ENCODE data around the gene CATSPERZ. TPM values are rescaled to one million over a fixed set of nuclear protein-coding genes. Genes with fewer than 3 reads are reported as not detected.
A peak's percentile ranks its signal among the peaks of the same experiment; 100 is the strongest.
"Not testable (repeated sequence)": the region's sequence is repeated elsewhere in the genome, so short reads cannot be mapped to it uniquely, and the experiment has no call there.

Gene CATSPERZ
- total RNA-seq, 2 donors from 2014 or later = not detected

DNA sequence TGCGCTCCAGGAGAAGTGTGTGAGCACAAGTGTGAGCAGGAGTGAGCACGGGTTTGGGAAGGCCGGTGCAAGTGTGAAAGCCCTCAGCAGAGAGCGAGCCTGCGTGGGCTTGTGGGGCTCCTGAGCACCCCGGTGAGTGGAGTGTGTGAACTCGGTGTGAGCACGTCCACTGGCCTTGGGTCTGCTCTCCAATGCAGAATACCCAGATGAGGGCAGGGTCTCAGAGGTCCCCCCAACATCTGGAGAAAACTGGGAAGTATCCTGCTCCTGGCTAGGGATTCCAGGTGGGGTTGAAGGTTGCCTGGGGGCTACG lies 6.4 kb downstream of the CATSPERZ start:
- H3K4me3 Mint-ChIP-seq = peak overlapping the region; percentile 97
- no peaks in the 10 kb centered on the region for H3K27me3 Mint-ChIP-seq
- H3K9me3 ChIP-seq (ENCODE audit: control insufficient read depth, low read length, poor library complexity, severe bottlenecking) = no peaks in the 10 kb centered on the region
- peak overlapping the region; percentile 90 for H3K27ac Mint-ChIP-seq
- no peaks in the 10 kb centered on the region for H3K36me3 Mint-ChIP-seq (ENCODE audit: low read depth)
- ATAC-seq = no peak
- no peak for DNase-seq
- peaks cover 23% of the 10 kb centered on the region for H3K4me1 Mint-ChIP-seq

DNA sequence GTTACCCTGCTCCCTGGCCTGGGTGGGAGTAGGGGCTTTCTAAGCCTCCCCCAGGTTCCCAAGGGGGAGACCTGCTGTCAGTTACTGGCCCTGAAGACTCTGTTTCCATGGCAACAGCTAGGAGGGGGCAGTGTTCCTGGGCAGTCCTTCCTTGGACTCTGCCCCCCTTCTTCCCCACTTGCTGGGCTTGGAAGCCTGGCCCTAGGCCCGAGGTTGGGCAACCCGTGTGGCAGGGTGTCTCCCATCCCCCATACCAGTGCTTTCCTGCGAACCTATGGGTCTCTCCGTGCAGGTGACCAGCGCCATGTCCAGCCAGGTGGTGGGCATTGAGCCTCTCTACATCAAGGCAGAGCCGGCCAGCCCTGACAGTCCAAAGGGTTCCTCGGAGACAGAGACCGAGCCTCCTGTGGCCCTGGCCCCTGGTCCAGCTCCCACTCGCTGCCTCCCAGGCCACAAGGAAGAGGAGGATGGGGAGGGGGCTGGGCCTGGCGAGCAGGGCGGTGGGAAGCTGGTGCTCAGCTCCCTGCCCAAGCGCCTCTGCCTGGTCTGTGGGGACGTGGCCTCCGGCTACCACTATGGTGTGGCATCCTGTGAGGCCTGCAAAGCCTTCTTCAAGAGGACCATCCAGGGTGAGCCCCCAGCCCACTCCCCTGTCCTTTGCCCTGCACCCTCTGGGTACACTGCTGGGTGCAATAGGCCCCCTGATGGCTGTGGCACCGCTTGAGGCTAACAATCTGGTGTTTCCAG lies 6.9 kb downstream of the CATSPERZ start:
- no peaks in the 10 kb centered on the region for H3K9me3 ChIP-seq (ENCODE audit: control insufficient read depth, low read length, poor library complexity, severe bottlenecking)
- ATAC-seq = no peak
- no peaks in the 10 kb centered on the region for H3K27me3 Mint-ChIP-seq
- no peaks in the 10 kb centered on the region for H3K36me3 Mint-ChIP-seq (ENCODE audit: low read depth)
- no peak for DNase-seq
- peak overlapping the region; percentile 97 for H3K4me3 Mint-ChIP-seq
- peaks cover 23% of the 10 kb centered on the region for H3K4me1 Mint-ChIP-seq
- H3K27ac Mint-ChIP-seq = peak overlapping the region; percentile 90

DNA sequence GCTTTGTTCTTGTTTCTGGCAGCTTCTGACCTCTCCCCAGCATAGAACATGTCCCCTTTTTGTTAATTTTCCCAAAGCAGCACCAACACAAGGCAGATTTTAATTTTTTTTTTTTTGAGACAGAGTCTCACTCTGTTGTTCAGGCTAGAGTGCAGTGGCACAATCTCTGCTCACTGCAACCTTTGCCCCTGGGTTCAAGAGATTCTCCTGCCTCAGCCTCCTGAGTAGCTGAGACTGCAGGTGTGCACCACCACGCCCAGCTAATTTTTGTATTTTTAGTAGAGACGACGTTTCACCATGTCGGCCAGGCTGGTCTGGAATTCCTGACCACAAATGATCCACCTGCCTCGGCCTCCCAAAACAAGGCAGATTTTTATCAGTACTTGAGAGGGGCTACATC lies 7.6 kb downstream of the CATSPERZ start:
- not testable (repeated sequence) for DNase-seq
- peak overlapping the region; percentile 56 for H3K27ac Mint-ChIP-seq

DNA sequence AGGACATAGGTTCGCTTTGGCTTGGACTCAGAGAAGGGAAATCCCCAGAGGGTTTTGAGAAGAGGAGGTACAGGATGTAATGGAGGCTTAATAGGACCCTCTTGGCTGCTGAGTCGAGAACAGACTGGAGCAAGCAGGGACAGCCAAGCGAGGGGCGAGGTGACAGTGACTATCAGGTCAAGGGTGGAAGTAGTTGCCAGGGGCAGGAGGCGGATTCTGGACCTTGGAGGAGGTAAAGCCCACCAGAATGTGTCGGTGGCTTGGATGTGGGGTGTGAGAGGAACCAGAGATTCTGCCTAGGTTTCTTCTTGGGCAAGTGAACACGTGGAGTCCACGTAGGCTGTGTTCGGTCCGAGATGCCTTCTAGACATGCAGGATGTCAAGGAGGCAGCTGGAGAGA lies 12.8 kb downstream of the CATSPERZ start:
- no peaks in the 10 kb centered on the region for H3K27me3 Mint-ChIP-seq
- H3K4me1 Mint-ChIP-seq = peaks cover 22% of the 10 kb centered on the region
- no peak for DNase-seq
- H3K36me3 Mint-ChIP-seq (ENCODE audit: low read depth) = no peaks in the 10 kb centered on the region
- H3K9me3 ChIP-seq (ENCODE audit: control insufficient read depth, low read length, poor library complexity, severe bottlenecking) = no peaks in the 10 kb centered on the region
- no peak for ATAC-seq
- H3K4me3 Mint-ChIP-seq = no peak overlapping the region
- H3K27ac Mint-ChIP-seq = peak overlapping the region; percentile 81

More for the DNA sequence above, 7.6 kb downstream of the CATSPERZ start:
- not testable (repeated sequence) for ATAC-seq; H3K9me3 ChIP-seq (ENCODE audit: control insufficient read depth, low read length, poor library complexity, severe bottlenecking); H3K36me3 Mint-ChIP-seq (ENCODE audit: low read depth); H3K27me3 Mint-ChIP-seq
- peak overlapping the region; percentile 97 for H3K4me3 Mint-ChIP-seq
- H3K4me1 Mint-ChIP-seq = peaks cover 28% of the 10 kb centered on the region

DNA sequence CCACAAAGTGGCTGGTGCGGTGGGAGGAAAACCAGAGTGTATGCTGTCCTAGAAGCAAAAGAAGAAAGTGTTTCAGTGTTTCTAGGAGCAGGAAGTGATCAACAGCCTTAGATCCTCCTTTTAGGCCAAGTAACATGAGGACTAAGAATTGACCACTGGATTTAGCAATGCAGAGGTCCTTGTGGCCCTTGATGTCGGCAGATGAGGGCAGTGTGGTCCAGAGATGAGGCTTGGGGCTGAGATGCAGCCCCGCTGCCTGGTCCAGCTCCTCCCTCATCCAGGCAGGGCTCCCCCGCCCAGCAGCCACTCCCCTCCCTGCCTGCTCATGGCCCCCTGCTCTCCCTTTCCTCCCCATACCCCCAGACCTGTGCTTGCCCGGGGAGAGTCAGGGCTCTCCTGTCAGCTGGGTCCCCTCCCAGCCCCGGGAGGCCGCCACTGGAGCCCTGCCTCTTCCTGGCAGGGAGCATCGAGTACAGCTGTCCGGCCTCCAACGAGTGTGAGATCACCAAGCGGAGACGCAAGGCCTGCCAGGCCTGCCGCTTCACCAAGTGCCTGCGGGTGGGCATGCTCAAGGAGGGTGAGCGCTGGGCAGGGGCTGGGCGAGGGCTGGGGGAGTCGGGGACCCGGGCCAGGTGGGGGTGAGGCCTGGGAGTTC lies 13.5 kb downstream of the CATSPERZ start:
- no peaks in the 10 kb centered on the region for H3K9me3 ChIP-seq (ENCODE audit: control insufficient read depth, low read length, poor library complexity, severe bottlenecking)
- DNase-seq (no peak), ATAC-seq (no peak)
- Mint-ChIP-seq H3K36me3 (ENCODE audit: low read depth) (no peaks in the 10 kb centered on the region), H3K27me3 (no peaks in the 10 kb centered on the region), H3K27ac (peak overlapping the region; percentile 81), H3K4me3 (no peak overlapping the region), H3K4me1 (peaks cover 24% of the 10 kb centered on the region)

DNA sequence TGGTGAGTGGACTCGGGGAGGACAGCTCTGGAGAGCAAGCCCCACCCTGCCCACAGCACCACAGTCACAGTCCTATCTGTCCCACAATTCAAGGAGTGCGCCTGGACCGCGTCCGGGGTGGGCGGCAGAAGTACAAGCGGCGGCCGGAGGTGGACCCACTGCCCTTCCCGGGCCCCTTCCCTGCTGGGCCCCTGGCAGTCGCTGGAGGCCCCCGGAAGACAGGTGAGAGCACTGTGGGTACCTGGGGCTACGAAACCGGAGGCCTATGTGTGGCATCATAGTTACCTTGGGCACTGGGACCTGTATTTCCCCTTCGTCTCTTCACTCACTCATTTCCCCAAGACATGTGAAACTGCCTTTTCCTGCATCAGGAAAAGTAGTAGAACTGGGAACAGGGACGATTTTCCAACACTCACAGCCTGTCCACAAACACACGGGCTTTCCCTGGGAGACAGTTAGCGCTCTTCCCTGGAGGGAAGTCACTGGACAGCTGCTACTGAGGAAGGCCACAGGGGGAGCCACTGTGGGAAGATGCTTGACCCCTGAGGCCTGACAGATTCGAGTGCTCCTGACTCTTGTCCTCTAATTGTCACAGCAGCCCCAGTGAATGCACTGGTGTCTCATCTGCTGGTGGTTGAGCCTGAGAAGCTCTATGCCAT lies 14.1 kb downstream of the CATSPERZ start:
- peak overlapping the region; percentile 77 for H3K27ac Mint-ChIP-seq
- H3K27me3 Mint-ChIP-seq = no peaks in the 10 kb centered on the region
- H3K4me1 Mint-ChIP-seq = peaks cover 30% of the 10 kb centered on the region
- DNase-seq (no peak), ATAC-seq (no peak)
- no peak overlapping the region for H3K4me3 Mint-ChIP-seq
- H3K36me3 Mint-ChIP-seq (ENCODE audit: low read depth) = no peaks in the 10 kb centered on the region
- H3K9me3 ChIP-seq (ENCODE audit: control insufficient read depth, low read length, poor library complexity, severe bottlenecking) = no peaks in the 10 kb centered on the region

DNA sequence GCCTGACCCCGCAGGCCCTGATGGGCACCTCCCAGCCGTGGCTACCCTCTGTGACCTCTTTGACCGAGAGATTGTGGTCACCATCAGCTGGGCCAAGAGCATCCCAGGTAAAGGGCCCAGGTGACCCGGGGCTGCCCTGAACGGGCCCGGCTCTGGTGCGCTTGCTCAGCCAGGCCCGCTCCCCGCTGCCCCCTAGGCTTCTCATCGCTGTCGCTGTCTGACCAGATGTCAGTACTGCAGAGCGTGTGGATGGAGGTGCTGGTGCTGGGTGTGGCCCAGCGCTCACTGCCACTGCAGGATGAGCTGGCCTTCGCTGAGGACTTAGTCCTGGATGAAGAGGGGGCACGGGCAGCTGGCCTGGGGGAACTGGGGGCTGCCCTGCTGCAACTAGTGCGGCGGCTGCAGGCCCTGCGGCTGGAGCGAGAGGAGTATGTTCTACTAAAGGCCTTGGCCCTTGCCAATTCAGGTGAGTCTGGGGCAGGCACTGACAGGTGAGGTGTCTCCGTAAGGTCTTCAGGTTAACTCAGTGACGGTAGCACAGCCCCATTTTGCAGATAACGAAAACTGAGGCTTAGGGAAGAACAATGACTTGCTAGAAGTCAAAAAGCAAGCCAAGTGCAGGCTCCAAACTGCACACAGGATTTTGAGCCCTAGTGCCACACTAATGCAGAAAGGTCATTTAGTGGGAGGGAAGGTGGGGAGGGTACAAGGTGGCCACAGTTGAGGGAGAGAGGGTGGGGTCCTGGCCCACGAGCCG lies 14.8 kb downstream of the CATSPERZ start:
- no peaks in the 10 kb centered on the region for H3K9me3 ChIP-seq (ENCODE audit: control insufficient read depth, low read length, poor library complexity, severe bottlenecking)
- Mint-ChIP-seq H3K27ac (peak overlapping the region; percentile 77), H3K4me1 (peaks cover 34% of the 10 kb centered on the region), H3K36me3 (ENCODE audit: low read depth) (no peaks in the 10 kb centered on the region), H3K4me3 (no peak overlapping the region), H3K27me3 (no peaks in the 10 kb centered on the region)
- ATAC-seq (no peak), DNase-seq (no peak)

DNA sequence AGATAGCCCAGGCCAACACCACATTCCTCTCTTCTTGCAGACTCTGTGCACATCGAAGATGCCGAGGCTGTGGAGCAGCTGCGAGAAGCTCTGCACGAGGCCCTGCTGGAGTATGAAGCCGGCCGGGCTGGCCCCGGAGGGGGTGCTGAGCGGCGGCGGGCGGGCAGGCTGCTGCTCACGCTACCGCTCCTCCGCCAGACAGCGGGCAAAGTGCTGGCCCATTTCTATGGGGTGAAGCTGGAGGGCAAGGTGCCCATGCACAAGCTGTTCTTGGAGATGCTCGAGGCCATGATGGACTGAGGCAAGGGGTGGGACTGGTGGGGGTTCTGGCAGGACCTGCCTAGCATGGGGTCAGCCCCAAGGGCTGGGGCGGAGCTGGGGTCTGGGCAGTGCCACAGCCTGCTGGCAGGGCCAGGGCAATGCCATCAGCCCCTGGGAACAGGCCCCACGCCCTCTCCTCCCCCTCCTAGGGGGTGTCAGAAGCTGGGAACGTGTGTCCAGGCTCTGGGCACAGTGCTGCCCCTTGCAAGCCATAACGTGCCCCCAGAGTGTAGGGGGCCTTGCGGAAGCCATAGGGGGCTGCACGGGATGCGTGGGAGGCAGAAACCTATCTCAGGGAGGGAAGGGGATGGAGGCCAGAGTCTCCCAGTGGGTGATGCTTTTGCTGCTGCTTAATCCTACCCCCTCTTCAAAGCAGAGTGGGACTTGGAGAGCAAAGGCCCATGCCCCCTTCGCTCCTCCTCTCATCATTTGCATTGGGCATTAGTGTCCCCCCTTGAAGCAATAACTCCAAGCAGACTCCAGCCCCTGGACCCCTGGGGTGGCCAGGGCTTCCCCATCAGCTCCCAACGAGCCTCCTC lies 15.7 kb downstream of the CATSPERZ start:
- Mint-ChIP-seq H3K4me1 (peaks cover 35% of the 10 kb centered on the region), H3K27ac (peak overlapping the region; percentile 98), H3K4me3 (peak overlapping the region; percentile 96)
- ATAC-seq; H3K36me3 Mint-ChIP-seq (ENCODE audit: low read depth); H3K27me3 Mint-ChIP-seq; H3K9me3 ChIP-seq (ENCODE audit: control insufficient read depth, low read length, poor library complexity, severe bottlenecking); DNase-seq: not testable (repeated sequence)

DNA sequence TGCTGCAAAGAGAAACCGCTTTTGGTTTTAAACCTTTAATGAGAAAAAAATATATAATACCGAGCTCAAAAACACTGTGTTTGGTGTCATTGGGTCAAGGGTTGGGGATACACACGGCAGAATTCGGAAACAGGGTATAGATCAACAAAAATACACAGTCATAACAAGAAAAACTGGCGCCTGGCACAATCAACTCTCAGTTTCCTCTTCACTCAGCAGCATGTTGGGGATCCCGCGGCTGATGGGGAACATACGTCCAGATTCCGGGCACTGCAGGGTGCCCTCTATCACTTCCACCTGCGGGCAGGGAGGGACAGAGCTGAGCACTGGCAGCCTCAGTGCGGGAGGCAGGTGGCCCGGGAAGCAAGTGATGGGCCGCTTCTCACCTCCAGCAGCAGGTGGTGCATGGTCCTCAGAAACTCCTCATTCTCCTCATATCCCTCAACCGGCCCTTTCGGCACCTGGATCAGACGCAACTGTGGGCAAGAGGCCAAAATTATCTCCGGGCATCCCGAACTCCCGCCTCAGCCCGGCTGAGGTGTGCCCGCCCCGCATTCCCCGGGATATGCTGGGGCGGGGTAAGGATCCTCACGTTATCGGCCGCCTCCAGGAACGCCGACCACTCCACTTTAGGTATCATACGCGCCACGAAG lies 16.6 kb downstream of the CATSPERZ start:
- ATAC-seq = peak; percentile 10

DNA sequence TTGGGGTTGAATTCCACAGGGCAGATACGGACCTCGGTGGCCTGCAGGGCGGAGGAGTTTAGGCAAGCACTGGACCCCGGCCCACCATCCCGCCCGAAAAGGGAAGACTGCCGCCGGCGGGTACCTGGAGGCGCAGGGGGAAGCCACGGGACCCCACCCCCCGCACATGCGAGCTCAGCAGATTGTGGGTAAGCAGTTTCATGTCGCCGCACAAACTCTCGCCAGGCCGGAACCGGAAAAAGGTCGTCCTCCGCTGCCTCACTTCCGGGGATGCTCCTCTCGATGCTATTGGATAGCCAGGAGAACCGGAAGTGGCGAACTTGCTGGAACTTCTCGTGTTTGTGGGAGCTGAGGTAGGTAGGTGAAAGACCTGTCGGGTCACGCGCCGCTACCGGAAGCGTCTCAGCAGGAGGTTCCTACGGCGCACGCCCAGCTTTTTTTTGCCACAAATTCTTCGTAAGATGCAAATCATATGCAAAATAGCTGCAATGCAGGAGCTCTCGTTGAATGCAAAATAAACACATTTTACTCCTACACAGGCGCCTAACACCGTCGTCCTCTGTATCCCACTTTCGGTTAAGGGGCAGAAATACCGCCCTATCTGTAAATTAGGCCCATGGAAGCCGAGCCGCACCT lies 17.3 kb downstream of the CATSPERZ start, which contains the start of gene TRMT112:
TRMT112 (minus strand) TSS at position 235 of the 636 bp plus-strand sequence; CDS start at position 202, 33 bp downstream.
- H3K4me1 Mint-ChIP-seq = peaks cover 37% of the 10 kb centered on the region
- no peaks in the 10 kb centered on the region for H3K9me3 ChIP-seq (ENCODE audit: control insufficient read depth, low read length, poor library complexity, severe bottlenecking)
- peak; percentile 83 for ATAC-seq
- peak within 1 kb of the TSS; percentile 98 for H3K27ac Mint-ChIP-seq
- H3K36me3 Mint-ChIP-seq (ENCODE audit: low read depth) = peaks cover 6% of the 10 kb centered on the region
- H3K4me3 Mint-ChIP-seq = peak within 1 kb of the TSS; percentile 96
- DNase-seq = peak; percentile 86 to 90 (median 88)
- H3K27me3 Mint-ChIP-seq = no peaks in the 10 kb centered on the region

More for the DNA sequence above, 16.6 kb downstream of the CATSPERZ start:
- peak overlapping the region; percentile 98 for H3K27ac Mint-ChIP-seq
- DNase-seq = peak in 1 of 3 donors; percentile 42
- peak overlapping the region; percentile 96 for H3K4me3 Mint-ChIP-seq
- peaks cover 38% of the 10 kb centered on the region for H3K4me1 Mint-ChIP-seq
- H3K27me3 Mint-ChIP-seq = no peaks in the 10 kb centered on the region
- H3K9me3 ChIP-seq (ENCODE audit: control insufficient read depth, low read length, poor library complexity, severe bottlenecking) = no peaks in the 10 kb centered on the region
- H3K36me3 Mint-ChIP-seq (ENCODE audit: low read depth) = peaks cover 6% of the 10 kb centered on the region

DNA sequence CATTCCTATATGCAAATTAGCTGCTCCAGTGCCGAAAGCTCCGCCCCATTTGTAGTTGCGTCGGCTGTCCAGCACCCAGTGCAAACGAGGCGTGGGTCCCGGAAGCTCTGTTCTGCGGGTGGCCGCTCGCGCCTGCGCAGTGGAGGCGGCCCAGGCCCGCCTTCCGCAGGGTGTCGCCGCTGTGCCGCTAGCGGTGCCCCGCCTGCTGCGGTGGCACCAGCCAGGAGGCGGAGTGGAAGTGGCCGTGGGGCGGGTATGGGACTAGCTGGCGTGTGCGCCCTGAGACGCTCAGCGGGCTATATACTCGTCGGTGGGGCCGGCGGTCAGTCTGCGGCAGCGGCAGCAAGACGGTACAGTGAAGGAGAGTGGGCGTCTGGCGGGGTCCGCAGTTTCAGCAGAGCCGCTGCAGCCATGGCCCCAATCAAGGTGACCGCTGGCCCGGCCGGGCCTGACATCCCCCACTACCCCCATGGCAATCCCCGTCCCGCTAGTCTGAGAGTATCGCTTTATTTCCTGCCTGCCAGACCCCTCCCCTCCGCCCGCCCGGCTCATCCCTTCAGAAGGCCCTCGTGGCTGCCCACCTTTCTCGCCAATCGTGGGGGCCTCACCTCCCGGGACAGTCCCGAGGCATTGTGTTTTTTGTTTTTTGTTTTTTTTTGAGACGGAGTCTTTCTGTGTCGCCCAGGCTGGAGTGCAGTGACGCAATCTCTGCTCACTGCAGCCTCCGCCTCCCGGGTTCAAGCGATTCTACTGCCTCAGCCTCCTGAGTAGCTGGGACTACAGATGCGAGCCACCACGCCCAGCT lies 18.0 kb downstream of the CATSPERZ start, which contains the start of gene PRDX5:
PRDX5 (plus strand) TSS at position 161 of the 805 bp plus-strand sequence; CDS start at position 256, 95 bp downstream.
- peak; percentile 92 to 95 (median 94) for DNase-seq
- Mint-ChIP-seq H3K27ac (peak within 1 kb of the TSS; percentile 98), H3K36me3 (ENCODE audit: low read depth) (peaks cover 6% of the 10 kb centered on the region), H3K27me3 (no peaks in the 10 kb centered on the region), H3K4me3 (peak within 1 kb of the TSS; percentile 96), H3K4me1 (peaks cover 30% of the 10 kb centered on the region)
- no peaks in the 10 kb centered on the region for H3K9me3 ChIP-seq (ENCODE audit: control insufficient read depth, low read length, poor library complexity, severe bottlenecking)
- peak; percentile 79 for ATAC-seq

Measured in T-helper 17 cell (primary cell).